ENCODE data around the gene HTRA3.

DNA sequence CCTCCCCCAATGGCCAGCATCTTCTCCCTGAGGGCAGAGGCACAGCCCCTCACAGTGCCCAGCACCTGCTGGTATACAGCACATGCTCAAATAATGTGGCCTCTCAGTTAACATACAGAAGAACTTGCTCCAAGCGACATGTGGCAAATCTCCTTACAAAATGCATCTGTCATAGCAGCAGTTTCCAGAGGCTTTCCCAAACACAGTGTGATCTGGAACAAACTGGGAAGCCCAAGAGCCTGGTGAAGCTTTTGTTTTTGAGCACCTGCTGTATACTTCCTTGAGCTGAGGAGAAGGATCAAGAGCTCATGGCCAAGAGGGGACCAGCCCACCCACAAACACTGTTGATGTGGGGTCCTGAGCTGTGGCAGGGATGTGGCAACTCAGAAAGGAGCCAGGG lies 34.8 kb upstream of the HTRA3 start:
- TF ChIP-seq, protein P1, sequence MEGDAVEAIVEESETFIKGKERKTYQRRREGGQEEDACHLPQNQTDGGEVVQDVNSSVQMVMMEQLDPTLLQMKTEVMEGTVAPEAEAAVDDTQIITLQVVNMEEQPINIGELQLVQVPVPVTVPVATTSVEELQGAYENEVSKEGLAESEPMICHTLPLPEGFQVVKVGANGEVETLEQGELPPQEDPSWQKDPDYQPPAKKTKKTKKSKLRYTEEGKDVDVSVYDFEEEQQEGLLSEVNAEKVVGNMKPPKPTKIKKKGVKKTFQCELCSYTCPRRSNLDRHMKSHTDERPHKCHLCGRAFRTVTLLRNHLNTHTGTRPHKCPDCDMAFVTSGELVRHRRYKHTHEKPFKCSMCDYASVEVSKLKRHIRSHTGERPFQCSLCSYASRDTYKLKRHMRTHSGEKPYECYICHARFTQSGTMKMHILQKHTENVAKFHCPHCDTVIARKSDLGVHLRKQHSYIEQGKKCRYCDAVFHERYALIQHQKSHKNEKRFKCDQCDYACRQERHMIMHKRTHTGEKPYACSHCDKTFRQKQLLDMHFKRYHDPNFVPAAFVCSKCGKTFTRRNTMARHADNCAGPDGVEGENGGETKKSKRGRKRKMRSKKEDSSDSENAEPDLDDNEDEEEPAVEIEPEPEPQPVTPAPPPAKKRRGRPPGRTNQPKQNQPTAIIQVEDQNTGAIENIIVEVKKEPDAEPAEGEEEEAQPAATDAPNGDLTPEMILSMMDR (conservative IDR thresholded peaks at IDR 0.05; ENCODE audit: low read length) = no peak
- no peak for TF ChIP-seq EZH2phosphoT487 (IDR thresholded peaks at IDR 0.05; ENCODE audit: borderline replicate concordance, low read depth, low read length)
